DLD1 (cell line): Measurements from ENCODE around the gene GRIN1.

Source experiments
- in situ Hi-C: cut with HindIII; loops from 2 replicates; pipeline ENCODE4 v1.10.0; 2017; ENCODE audit warnings: low sequenced_read_pairs

Gene GRIN1

DNA sequence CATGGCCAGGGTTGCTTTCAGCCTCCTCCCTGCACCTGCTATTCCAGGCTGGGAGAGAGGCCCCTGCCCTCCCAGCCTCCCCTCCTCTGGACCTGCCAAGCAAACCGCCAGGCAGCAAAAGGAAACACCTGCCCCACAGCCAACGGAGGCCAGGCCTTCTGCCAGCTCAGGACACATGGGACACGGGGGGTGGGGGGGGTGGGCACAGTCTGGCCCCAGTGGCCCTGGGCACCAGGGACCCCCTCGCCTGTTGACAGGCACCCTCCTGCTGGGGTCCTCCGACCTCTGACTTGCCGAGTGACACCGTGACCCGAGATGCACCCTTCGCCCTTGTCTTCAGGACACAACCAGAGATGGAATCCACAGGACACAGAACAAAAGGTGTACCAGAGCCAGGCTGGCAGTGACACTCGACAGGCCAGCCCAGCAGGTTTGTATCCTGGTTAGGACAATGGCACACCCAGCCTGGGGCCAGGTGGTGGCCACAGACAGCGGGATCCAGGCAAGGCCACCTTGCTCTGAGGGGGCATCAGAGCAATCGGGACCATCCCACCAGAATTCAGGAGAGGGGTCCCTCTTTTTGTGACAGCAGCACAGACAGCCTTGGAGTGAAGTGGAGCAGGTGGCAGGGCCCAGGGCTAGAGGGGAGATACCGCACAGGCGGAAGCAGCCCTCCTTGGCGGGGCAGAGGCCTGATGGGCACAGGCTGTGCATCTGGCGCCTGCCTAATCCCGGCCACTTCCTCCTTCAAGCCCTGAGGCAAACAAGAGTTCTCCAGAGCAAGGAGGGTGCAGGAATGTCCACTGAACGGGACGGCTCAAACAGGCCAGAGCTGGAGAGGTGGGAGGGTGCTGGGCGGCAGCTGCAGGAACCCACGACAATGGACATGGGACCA lies 34.2 kb downstream of the GRIN1 start:
- in situ Hi-C loops, result loop anchor here (25.0 kb wide), 1 partner anchor 361 kb away; the partner anchor contains the start of gene RABL6

DNA sequence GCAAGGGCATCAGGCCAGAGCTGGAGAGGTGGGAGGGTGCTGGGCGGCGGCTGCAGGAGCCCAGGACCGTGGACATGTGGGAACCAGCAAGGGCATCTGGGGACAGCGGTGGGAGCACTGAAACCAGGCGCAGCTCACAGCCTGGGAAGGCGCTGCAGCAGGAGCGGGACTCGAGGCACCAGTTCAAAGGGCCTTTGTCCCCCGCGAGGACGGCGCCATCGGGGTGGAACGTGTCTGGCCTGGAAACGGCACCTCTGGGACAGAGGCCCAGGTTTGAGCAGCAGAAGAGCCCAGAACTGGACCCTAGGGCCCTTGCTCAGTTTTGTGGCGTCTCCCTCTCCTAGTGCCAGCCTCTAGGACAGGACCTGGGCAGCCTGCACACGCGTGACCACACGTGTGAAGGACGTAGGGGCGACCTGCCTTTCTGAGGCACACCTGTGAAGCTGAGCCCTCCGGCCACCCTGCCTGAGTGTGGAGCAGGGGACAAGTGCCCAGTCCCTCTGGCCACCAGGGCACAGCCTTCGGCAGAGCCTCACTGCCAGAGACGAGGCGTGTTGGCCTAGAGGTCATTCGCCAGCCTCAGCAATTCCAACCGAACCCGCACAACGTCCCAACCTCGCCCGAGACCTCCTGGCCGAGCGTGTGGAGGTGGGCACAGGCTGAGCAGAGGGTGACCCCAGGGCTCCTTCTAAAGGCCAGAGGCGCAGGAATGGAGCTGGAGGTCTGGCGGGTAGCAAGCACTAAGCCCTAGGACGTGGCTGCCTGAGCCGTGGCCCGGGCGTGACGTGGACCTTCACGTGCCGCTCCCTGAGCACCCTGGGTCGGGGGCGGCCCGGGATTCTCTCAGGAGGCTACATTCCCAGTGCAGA lies 35.1 kb downstream of the GRIN1 start:
- in situ Hi-C loops, result loop anchor here (25.0 kb wide), 1 partner anchor 362 kb away; the partner anchor contains the start of gene RABL6

DNA sequence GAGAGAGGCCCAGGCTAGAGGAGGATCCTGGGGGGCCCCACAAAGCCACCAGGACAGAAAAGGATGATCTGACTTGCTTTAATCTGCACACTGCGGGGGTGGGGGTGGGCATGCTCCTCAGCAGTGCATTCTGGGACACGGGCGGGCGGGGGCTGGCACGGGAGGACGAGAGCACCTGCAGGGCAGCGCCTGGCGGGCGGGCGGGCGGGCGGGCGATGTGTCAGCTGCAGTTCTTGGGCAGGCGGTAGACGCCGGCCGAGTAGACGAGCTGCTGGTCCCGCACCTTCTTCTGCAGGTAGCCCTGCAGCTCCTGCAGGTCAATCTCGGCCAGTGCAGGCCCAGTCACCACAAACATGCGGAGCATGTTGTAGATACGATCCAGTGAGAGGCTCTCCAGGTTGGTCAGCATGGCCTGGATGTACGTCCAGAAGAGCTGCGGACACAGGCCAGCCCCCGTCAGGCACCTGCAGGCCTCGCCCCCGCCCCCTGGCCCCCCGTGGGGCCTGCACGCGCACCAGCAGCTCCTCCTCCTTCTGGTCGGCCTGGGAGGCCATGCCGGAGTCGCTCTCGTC lies 35.9 kb downstream of the GRIN1 start:
- in situ Hi-C loops, result loop anchor here (25.0 kb wide), 1 partner anchor 363 kb away; the partner anchor contains the start of gene RABL6

DNA sequence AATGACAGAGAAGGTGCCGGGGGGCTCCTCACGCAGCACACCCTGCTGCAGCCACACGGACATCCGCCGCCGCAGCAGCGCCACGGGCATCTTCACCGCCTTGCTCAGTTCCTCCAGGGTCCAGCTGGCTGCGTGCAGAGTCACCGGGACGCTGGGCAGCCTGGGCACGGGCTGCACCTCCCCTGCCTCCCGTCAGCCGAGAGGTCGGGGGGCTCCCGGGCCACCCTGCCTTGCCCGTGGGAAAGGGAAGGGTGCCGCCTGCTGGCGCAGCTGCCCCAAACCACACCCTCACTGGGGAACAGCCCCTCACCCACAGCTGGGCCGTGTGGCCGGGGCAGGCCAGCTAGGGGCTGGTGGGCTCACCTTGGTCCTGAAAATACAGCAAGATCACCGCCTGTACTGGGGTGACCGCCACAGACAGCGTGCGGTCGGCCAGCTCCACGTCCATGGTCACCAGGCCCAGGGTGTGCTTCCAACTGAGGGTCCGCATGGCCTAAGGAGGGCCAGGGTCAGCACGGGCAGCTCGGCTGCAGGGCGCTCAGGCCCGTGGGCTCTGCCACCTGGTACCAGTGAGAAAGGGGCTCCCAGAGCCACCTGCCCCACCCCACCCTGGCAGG lies 36.5 kb downstream of the GRIN1 start:
- in situ Hi-C loops, result no loop called here

DNA sequence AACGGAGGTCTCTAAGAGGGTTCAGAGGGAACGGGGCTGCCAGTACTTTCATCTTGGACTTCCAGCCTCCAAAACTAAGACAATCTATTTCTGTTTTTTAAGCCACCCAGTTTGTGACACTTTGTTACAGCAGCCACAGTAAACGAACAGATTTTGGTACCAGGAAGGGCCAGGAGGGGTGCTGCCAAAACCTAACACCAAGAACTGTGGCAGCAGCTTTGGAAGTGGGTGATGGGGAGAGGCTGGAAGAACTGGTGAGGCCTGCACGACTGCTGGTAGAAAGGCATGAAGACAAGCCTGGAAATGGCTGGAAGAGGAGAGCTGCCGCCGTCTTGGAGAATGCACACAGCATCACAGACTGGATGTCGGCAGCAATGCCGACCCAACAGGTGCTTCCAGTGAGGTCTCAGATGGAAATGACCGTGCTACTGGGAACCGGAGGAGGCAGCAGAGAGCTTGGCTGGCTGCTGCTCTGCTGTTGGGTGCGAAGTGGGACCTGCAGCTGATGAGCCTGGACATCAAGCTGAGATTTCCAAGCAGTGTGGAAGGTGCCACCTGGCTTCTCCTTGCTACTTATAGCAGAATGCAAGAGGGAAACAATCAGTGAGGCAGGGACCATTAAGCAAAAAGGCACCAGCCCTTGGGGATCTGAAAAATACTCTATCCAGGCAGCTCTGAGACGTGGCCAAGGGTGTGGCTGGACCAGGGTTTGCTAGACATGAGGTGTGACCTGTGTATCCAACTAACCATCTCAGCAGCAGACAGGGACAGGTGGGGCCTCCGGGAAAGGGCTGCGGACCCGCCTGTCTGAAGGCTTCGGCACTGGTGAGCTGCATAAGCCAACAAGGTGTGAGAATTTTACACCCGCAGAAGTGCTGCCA lies 37.6 kb downstream of the GRIN1 start:
- in situ Hi-C loops, result no loop called here

DNA sequence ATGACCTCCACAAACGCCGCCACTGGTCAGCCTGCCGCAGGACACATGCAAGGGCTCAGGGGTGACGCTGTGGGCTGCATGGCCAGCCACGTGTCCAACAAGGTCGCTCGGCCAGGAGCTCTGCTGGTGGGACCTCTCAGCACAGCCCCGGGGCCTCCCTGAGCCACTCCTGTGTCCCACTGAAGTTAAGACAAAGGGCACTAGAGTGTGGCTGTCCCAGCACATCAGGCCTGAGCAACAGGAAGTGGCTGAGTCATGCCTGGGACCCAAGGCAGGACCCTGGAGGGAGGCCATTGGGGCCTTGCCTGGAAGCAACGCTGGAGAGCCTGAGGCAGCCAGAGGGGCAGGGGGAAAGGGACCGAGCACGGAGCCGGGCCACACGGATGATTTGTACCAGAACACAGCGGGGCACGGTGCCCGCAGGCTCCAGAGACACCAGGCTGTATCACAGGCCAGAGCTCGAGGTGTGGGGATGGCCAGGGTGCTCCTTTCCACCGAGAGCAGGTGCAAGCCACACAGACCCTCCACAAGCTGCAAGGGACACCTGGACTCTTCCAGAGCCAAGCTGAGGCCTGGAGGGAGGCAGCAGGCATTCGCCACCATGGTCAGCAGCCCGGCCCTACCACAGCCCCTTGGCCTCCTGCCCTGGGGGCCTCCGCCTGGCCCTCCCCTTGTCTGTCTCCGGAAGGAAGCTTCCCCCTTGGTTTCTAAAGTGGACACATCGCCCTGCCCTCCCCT lies 39.4 kb downstream of the GRIN1 start:
- in situ Hi-C loops, result no loop called here

DNA sequence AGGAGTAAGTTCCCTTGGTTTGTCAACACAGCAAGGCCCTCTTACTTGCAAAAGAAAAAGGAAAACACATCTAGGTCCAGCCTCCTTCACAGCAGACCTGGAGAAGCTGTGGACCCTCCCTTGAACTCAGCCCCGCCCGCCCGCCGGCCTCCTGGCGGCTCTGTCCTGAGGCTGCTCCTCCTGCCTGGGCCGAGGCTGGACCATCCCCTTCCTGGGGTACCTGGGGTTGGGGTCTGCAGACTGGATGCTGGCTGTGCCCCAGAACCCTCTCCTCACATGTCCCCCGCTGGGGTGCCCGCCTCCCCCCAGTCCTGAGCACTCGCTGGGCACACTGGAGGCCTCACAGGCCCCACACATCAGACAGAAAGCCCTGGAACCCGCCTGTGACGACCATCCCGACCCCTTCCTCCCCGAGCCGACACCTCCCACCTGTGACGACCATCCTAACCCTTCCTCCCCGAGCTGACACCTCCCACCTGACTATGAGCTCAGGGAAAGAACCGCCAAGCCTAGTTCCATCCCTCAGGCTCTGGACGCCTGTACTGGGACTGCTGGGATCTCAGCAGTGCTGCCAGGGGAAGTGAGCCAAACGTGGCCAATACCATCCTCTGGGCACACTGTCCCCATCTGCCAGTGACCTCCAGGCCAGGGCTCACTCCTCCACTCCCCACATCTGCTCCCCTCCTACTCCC lies 40.1 kb downstream of the GRIN1 start:
- in situ Hi-C loops, result no loop called here

DNA sequence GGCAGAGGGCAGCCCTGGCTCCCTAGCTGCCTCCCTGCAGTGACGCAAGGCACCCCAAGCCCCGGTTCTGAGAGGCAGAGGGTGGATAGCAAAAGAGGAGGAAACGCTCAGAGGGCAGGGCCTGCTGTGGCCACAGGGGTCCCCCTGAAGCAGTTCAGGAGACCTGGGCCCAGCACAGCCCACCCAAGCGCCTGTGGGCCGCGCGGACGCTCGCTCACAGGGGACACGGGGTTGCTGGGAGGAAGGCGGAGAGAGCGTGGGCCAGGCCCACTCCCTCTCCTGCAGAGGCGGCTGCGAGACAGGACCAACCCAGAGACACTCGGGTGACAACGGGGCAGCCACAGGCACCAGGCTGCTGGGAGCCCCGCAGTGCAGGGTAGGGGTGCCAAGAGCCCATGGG lies 40.8 kb downstream of the GRIN1 start:
- in situ Hi-C loops, result no loop called here

DNA sequence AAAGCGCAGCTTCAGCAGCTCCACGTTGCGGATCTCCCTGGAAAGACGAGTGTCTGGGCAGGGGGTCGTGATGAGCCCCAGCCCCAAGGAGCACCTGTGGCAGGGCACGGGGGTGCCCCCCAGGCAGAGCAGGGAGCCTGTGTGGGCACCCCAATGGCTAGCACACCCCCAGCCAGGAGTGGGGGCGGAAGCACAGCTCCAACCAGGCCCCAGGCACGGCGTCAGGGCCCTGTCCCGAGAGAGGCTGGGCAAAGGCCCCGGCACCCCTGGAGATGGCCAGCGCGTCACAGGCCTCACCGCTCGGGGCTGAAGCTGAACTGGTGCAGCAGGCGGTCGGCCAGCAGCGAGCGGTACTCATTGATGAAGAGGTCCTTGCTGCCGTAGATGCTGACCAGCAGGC lies 41.5 kb downstream of the GRIN1 start:
- in situ Hi-C loops, result no loop called here

DNA sequence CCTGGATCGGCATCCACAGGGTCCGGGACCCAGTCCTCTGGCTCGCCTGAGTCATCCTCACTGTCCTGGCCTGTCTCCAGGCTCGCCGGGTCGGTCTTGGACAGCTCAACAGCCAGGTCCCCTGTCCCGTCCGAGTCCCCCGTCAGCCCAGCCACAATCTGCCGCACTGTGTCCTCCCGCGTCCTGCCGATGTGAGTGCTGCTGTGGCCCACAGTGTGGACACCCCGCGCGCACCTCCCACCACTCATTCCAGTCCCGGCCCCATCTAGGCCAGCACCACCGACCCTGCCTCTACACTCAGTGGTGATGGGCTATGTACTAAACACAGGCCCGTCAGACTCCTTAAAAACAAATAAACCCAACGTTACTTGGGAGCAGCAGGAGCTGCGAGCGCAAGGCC lies 42.7 kb downstream of the GRIN1 start:
- in situ Hi-C loops, result no loop called here

DNA sequence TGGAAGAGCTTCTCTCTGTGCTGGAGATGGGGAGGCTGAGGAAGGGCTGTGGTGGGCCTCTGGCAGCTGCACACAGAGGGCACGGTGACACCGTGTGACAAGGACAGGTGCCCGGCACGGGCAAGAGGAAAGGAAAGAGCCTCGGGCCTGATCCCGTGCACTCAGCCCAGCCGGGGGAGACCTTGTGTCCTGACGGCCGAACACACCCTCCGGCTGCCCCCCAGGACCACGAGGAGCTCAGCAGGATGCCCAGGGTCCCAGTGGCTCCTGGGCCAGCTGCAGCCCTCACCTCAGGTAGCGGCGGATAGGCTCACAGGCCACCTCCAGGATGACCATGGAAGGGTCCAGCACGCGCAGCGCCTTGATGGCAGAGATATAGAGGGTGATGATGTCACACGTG lies 43.9 kb downstream of the GRIN1 start:
- in situ Hi-C loops, result no loop called here

DNA sequence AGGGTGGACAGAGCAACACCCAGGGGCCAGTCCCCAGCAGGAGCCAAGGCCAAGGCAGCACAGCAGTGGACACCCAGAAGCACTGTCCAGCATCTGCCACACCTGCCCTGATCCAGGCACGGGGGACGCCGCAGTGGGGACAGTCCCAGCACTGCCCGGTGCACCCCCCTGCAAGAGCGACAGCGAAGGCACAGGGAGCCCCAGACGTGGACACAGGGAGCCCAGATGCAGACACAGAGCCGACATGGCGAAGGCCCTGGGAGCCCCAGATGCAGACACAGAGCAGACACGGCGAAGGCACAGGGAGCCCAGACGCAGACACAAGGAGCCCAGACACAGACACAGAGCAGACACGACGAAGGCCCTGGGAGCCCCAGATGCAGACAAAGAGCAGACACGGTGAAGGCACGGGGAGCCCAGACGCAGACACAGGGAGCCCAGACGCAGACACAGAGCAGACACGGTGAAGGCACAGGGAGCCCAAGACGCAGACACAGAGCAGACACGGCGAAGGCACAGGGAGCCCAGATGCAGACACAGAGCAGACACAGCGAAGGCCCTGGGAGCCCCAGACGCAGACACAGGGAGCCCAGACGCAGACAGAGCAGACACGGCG lies 45.1 kb downstream of the GRIN1 start:
- in situ Hi-C loops, result no loop called here

DNA sequence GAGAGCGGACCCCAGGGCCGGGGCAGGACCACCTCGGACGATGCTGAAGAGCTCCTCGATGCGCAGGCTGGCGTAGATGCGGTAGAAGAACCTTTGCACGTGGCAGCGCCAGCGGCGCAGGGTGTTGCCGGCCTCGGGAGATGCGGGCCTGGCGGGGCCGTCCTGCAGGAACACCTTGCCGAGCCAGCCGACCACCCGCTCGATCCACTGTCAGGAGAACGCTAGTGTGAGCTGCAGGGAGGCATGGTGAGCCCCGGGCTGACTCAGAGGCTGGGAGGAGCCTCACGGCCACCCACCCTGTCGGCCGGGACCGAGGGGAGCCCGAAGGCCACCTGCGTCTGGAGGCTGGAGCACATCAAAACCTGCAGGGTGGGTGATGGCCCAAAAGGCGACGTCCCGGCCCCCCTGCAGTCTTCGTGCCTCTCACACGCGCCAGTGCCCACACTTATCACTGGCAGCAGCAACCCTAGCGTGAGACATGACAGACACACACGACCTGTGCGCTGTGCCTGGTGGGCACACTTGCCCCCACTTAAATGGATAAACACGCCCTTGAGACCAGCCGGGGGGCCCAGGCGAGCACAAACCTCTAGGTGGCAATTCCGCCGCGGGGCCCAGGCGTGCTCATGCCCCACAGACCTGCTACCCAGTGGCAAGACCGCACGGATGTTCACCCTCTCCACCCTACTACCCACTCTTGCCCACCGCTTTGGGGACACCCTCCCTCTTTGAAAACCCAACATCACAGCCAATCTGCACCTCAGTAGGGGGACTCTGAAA lies 46.1 kb downstream of the GRIN1 start:
- in situ Hi-C loops, result no loop called here

DNA sequence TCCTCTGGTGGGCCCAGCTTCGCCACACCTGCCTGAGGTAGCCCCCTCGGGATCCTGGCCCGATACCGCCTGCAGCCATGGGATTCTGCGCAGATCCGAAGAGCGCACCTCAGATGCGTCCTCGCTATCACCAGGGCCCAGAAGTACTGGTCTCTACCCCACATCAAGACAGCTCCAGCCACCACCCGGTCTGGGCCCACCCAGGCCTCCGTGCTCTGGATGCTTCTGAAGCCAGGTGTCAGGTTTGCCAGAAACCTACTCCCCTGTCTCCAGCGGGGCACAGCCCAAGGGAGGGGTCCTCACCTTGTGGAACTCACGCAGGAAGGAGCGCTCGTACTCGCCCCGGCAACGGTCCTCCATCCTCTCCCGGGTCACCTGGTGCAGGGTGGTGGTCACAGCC lies 47.0 kb downstream of the GRIN1 start:
- in situ Hi-C loops, result no loop called here

DNA sequence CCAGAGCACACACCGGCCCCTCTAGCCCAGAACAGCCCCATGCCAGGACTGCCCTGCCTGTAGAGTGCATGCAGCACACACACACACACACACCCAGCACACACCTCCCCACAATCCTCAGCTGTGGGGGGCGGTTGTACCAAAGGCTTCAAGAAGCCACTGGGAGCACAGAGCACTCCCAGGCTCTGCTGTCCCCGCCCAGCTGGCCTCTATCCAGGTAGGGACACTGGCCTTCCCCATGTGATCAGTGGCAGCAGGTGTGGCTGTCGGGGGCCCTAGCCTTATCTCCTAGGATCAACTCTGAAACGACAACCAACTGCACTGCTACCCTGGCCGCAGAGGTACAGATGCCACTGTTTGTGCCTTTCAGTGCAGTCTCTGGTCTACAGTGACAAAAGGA lies 47.4 kb downstream of the GRIN1 start:
- in situ Hi-C loops, result no loop called here

DNA sequence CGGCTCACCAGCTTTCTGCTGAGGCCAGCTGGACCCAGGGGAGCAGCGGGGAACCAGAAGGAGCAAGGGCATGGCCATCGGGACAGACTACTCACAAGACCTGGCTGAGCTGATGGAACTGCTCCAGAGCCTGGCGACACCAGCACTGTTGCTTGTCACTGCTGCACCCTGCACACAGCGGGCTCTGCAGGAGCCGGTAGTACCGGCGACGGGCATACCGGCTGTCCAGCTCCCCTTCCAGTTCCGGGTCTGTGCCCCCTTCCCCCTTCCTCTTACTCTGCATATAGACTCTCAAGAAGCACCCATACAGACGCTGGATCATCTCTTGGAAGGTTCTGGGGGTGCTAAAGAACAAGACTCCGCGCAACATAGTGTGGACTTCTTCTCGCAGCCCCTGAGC lies 48.4 kb downstream of the GRIN1 start:
- in situ Hi-C loops, result no loop called here

DNA sequence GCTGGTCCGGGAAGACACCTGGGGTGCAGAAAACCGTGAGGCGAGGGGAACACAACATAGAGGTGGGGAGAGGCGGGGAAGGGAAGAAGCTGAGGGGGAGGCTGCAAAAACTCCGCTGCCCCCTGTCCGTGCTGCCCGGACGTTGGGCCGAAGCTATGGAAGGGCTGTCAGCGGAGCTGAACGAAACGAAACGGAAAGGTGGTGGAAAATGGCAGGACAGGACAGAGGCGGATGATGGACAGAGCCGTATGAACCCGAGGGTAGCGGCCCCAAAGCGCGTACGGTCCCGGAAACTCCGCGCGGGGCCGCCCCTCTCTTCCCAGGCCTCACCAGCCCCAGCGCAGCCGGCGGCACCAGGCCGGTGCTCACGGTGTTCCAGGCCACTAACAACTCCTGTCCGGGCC lies 49.1 kb downstream of the GRIN1 start:
- in situ Hi-C loops, result no loop called here
